Heart right ventricle (tissue), 16 donors: ENCODE data around the gene SPTB. TPM values are rescaled to one million over a fixed set of nuclear protein-coding genes. Genes with fewer than 3 reads are reported as not detected.
A peak's percentile ranks its signal among the peaks of the same experiment; 100 is the strongest.

Experiments
- ATAC-seq, 8 donors: fragments of 200-7000 bp; cut with Tn5 transposase; one replicate each; pipeline ENCODE4 v1.9.1; 2020; ENCODE audit warnings: mild to moderate bottlenecking in 8 of 8, moderate library complexity in 8 of 8, moderate number of reproducible peaks in 1 of 8
- DNase-seq, 2 donors: peaks; one replicate each; pipeline ENCODE4 v3.0.0-alpha.2; 2020
- H3K27ac ChIP-seq, 10 donors: fragments of 200-600 bp; sonication (generic) in 2 of 10; one replicate each; pipeline versions ENCODE4 v1.5.0 to v1.8.0; 2020 to 2022; ENCODE audit warnings: mild to moderate bottlenecking in 3 of 10
- H3K27me3 ChIP-seq, 7 donors: fragments of 200-600 bp; one replicate each; pipeline ENCODE4 v1.8.0; 2021 to 2022; ENCODE audit warnings: mild to moderate bottlenecking in 2 of 7
- H3K36me3 ChIP-seq, 9 donors: fragments of 200-600 bp; sonication (generic) in 1 of 9; one replicate each; pipeline versions ENCODE4 v1.5.0 to v1.8.0; 2020 to 2022; ENCODE audit warnings: mild to moderate bottlenecking in 2 of 9
- H3K4me1 ChIP-seq, 9 donors: fragments of 200-600 bp; sonication (generic) in 1 of 9; one replicate each; pipeline versions ENCODE4 v1.5.0 to v1.8.0; 2020 to 2022; ENCODE audit warnings: mild to moderate bottlenecking in 4 of 9
- H3K4me3 ChIP-seq, 10 donors: fragments of 200-600 bp; sonication (generic) in 2 of 10; one replicate each; pipeline versions ENCODE4 v1.5.0 to v1.8.0; 2020 to 2022; ENCODE audit warnings: mild to moderate bottlenecking in 7 of 10, moderate library complexity in 2 of 10
- H3K9me3 ChIP-seq, 11 donors: fragments of 200-600 bp in 10 of 11; sonication (generic) in 2 of 11; one replicate each; pipeline versions ENCODE4 v1.5.0 to v1.8.0; 2013 to 2022; ENCODE audit warnings: mild to moderate bottlenecking in 2 of 11, control low read depth in 1 of 11, moderate library complexity in 1 of 11
- CTCF ChIP-seq, 9 donors: fragments of 200-600 bp; sonication (generic) in 2 of 9; IDR thresholded peaks; one replicate each; pipeline versions ENCODE4 v1.5.0 to v1.8.0; 2021 to 2022; ENCODE audit warnings: antibody characterized with exemption in 9 of 9, mild to moderate bottlenecking in 5 of 9, moderate library complexity in 1 of 9
- WGBS, 2 donors: extraction: QIAGEN DNeasy Blood & Tissue Kit; methylation state at CpG; one replicate each; pipeline ENCODE4 v1.1.7; 2013; ENCODE audit warnings: inconsistent platforms in 1 of 2; 5-methylcytosine and 5-hydroxymethylcytosine counted together
- intact Hi-C, 10 donors: fragments of 100-400 bp; cut with DNase I; formaldehyde crosslinking; loops; one replicate each; pipeline versions ENCODE4 v1.11.1 to v1.14.2; 2022
- polyA plus RNA-seq, 2 donors: library from polyadenylated mRNA; stranded (reverse); fragments of 200-250 nt; gene quantifications; one replicate each; pipeline ENCODE4 v1.2.3, GENCODE V29; 2013
- total RNA-seq, 10 donors: library from RNA; stranded (reverse); fragmentation: NEBNext Ultra II Directional in 3 of 10; extraction: Animal tissue kit (Norgen Biotek cat#: 25700) in 3 of 10; gene quantifications; one replicate each; pipeline versions ENCODE4 v1.2.1 to v1.2.4, GENCODE V29; 2021 to 2023
- donor health status: Arrhythmogenic right ventricular cardiomyopathy.
- donor health status: ischemic (EF 13 %, LVEDD 7.1; RV severe dilation, severe dysfunction).
- donor health status: healthy with polysubstance abuse.
- donor health status: DM: no; HTN: yes; CAD: no.
- donor health status: DM: no; HTN: no; CAD: no.
- donor health status: ischemic (EF 25% LVEDD 6.9; RV normal size, moderate dysfunction).
- donor health status: ischemic (EF 25% LVEDD 5.7; RV mildly dilated, moderate dysfunction).
- donor health status: healthy.
- donor health status: DM: yes; HTN: yes; CAD: no.
- donor health status: Ischemic cardiomyopathy.
- donor health status: ischemic (EF 35%, LVEDD 5.7; RV mildly dilated, moderate dysfunction).
- donor health status: nonischemic (EF 11% LVEDD 7.7; RV severe dilation, severe dysfunction).
- donor health status: DM: yes; HTN: yes; CAD: no.
- donor health status: PGD.
- donor health status: ischemic (EF 29% LVEDD 5.4; RV normal size, mild dysfunction).
- donor health status: nonischemic (EF 23%, LVEDD 6.1; RV moderate dilation, normal function).

Gene SPTB
- total and polyA plus RNA-seq, 12 donors, result 24.0 to 114 (median 92.1) TPM

DNA sequence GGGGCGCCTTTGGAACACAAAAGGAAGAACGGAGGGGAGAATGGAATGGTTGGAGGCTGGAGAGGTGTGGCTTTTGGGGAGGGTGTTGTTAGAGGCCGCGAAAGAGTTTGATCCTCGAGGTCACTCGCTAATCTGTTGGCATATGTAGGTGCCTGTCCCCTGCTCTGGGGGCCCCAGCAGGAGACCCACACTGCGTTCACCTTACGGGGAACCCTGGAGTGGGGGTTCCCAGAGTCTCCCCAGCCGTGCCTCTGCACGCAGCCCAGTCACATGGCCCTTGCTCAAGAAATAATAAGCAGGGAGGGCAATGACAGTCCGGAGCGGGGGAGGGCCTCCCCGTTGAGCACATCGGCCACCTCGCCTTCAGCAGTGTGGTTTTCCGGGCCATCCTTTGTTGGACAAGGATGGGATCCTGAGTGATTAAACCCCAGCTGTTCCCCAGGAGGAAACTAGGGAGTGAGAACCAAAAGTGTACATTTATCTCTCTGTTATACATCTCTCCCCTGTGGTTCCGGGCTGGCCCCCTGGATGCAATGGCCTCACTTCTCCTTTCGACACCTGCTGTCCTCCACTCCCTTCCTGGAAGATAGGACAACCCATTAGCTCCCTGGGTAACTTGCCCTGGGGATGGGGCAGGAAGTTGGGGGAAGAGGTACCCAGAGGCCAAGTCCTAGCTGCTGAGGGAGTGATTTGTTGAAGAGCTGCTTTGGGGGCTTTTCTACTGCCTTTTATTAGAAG, 174.2 kb downstream of the SPTB start:
- intact Hi-C loops, result loop anchor here in 1 of 10 donors (5.0 kb wide), 1 partner anchor 57 kb away; no protein-coding TSS in a partner anchor
- Histone ChIP-seq H3K4me1 (peaks cover 13 to 81% (median 61%) of the 10 kb centered on the region in 9 donors), H3K36me3 (no peaks in the 10 kb centered on the region), H3K27me3 (peaks cover 0 to 35% (median 4%) of the 10 kb centered on the region in 7 donors), H3K4me3 (peak overlapping the region; percentile 63 to 89 (median 84)), H3K27ac (peak overlapping the region; percentile 39 to 90 (median 83)), H3K9me3 (no peaks in the 10 kb centered on the region)
- ATAC-seq, result peak in 7 of 8 donors; percentile 8 to 37 (median 23)
- TF ChIP-seq CTCF (IDR thresholded peaks at IDR 0.05), result no peak
- 44 to 45% methylated on average over 18 of the region's 18 CpGs for WGBS, 2 donors
- peak in 1 of 2 donors; percentile 32 for DNase-seq

DNA sequence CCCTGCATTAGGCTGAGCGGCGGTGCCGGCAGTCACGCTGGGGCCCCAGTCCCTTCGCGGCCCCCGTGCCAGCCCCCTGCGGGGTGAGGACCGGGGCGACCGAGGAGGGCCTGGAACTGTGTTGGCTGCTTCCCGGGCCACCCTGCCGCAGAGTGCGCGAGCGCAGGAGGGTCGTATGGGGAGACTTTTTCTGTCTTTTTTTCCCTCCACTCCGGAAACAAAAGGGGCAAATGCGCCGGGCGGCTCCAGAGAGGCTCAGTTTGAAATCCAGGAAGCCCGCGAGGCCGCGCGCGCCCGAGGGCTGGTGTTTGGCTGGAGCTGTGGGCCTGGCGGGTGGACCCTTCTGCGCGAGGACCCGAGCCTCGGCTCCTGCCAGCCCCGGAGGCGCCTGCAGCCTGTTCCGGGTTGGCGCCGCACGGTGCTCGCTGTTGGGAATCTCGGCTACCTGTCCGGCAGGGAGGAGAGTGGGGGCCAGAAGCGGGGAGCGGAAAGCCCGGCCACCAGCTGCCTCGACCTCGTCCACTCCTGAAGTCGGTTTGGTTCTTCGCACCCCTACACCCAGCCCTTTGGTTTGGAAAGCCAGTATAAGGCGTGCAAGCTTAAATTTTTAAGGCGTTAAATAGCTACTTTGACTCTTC, 174.8 kb downstream of the SPTB start:
- H3K9me3 ChIP-seq, result no peaks in the 10 kb centered on the region
- intact Hi-C loops, result loop anchor here in 1 of 10 donors (5.0 kb wide), 1 partner anchor 57 kb away; no protein-coding TSS in a partner anchor
- H3K27ac ChIP-seq, result peak overlapping the region; percentile 37 to 90 (median 83)
- H3K36me3 ChIP-seq, result no peaks in the 10 kb centered on the region
- WGBS, 2 donors, result 3 to 6% methylated on average over 51 of the region's 51 CpGs
- TF ChIP-seq CTCF (IDR thresholded peaks at IDR 0.05), result no peak
- peaks cover 10 to 74% (median 54%) of the 10 kb centered on the region in 9 donors for H3K4me1 ChIP-seq
- peak overlapping the region; percentile 63 to 89 (median 84) for H3K4me3 ChIP-seq
- peak in 1 of 2 donors; percentile 49 for DNase-seq
- H3K27me3 ChIP-seq, result peaks cover 0 to 35% (median 4%) of the 10 kb centered on the region in 7 donors
- ATAC-seq, result peak; percentile 17 to 54 (median 28)

DNA sequence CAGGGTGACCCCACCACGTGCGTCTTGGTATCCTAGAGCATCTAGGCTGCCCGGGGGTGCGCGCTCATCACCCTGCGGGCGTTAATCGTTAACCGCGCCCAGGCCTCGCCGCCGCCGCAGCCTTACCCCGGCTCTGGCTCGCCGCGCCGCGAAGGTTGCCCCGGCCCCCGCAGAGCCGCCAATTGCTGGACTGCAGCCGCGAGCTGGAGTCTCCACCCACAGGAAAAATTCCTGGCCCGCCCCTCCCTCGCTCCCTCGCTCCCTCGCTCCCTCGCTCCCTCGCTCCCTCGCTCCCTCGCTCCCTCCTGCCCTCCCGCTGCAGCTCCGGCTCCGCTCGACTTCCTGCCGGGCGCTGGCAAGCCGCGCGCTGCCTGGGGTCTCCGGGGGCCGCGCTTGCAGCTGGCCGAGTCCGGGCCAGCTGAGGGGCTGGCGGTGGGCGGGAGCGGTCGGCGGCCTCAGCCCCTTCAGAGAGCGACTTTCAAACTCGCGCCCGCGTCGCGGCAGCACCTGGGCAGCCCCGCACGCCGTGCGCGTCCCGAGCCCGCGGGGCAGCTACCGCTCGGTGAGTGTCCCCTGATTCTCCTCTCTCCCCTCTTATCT, 175.5 kb downstream of the SPTB start, which contains the start of gene PLEKHG3:
PLEKHG3 (plus strand) TSS at position 282 of the 600 bp plus-strand sequence. CDS start 23,208 bp downstream, outside the sequence.
- intact Hi-C loops, result no loop called here
- Histone ChIP-seq H3K36me3 (no peaks in the 10 kb centered on the region), H3K4me1 (peaks cover 10 to 73% (median 49%) of the 10 kb centered on the region in 9 donors), H3K27me3 (peaks cover 0 to 35% (median 4%) of the 10 kb centered on the region in 7 donors), H3K27ac (peak within 1 kb of the TSS; percentile 37 to 90 (median 83)), H3K9me3 (no peaks in the 10 kb centered on the region), H3K4me3 (peak within 1 kb of the TSS; percentile 63 to 89 (median 84))
- DNase-seq, result peak; percentile 80 to 85
- peak in 3 of 9 donors; percentile 1 to 36 (median 9) for TF ChIP-seq CTCF (IDR thresholded peaks at IDR 0.05)
- ATAC-seq, result peak; percentile 68 to 87 (median 79)
- WGBS, 2 donors, result 0% methylated on average over 62 to 69 of the region's 69 CpGs
